GM12891 (cell line): ENCODE results near the gene ZFP36L2.

Experiments used
- PAX5 ChIP-seq: IDR thresholded peaks from 2 replicates; pipeline ENCODE4 v1.6.1; 2011; ENCODE audit warnings: low read length, moderate library complexity, mild to moderate bottlenecking; ENCODE audit not compliant: insufficient read depth, severe bottlenecking
- POLR2A ChIP-seq: IDR thresholded peaks from 2 replicates; pipeline ENCODE4 v1.6.1; 2011; ENCODE audit warnings: low read depth, low read length, control low read depth
- POLR2AphosphoS5 ChIP-seq: IDR thresholded peaks from 2 replicates; pipeline ENCODE4 v1.6.1; 2011; ENCODE audit warnings: low read depth, low read length, control low read depth
- POU2F2 ChIP-seq: IDR thresholded peaks from 2 replicates; pipeline ENCODE4 v1.6.1; 2011; ENCODE audit warnings: low read depth, mild to moderate bottlenecking, control low read depth, low read length, moderate library complexity

GRCh38 chr2:43221124-43221762 is 5.2 kb downstream of the ZFP36L2 start:
- TF ChIP-seq POLR2A (peak; percentile 51; the same call in 1 of the 2 replicates), POLR2AphosphoS5 (peak; percentile 77), POU2F2 (0 out of 2 replicates have a peak, but pooled peaks have one; percentile 36), PAX5 (no peak)
